Osteoblast (primary cell): ENCODE measurements around the gene SLC23A1. TPM values are rescaled to one million over a fixed set of nuclear protein-coding genes. Genes with fewer than 3 reads are reported as not detected.
"Not testable (repeated sequence)": the region's sequence is repeated elsewhere in the genome, so short reads cannot be mapped to it uniquely, and the experiment has no call there.

ENCODE experiments used
- DNase-seq: peaks from one replicate; pipeline ENCODE4 v3.0.0; 2011; ENCODE audit warnings: low spot score, mixed read lengths; ENCODE audit not compliant: insufficient read length; ENCODE audit errors: missing footprints
- H2AFZ ChIP-seq: 2 replicates; pipeline ENCODE4 v1.6.0; 2011; ENCODE audit warnings: mild to moderate bottlenecking, low read length
- H3K27ac ChIP-seq: 2 replicates; pipeline ENCODE4 v1.5.1; 2011; ENCODE audit warnings: mild to moderate bottlenecking, low read depth, low read length, moderate library complexity
- H3K27me3 ChIP-seq: 2 replicates; pipeline ENCODE4 v1.6.0; 2012; ENCODE audit warnings: mild to moderate bottlenecking, control low read depth, inconsistent platforms, low read length, moderate library complexity; ENCODE audit not compliant: insufficient read depth
- H3K36me3 ChIP-seq: 2 replicates; pipeline ENCODE4 v1.5.1; 2011; ENCODE audit warnings: mild to moderate bottlenecking, low read length, control low read depth, moderate library complexity; ENCODE audit not compliant: insufficient read depth
- H3K4me1 ChIP-seq: 2 replicates; pipeline ENCODE4 v1.5.1; 2011; ENCODE audit warnings: mild to moderate bottlenecking, low read length, control low read depth, moderate library complexity; ENCODE audit not compliant: insufficient read depth
- H3K4me2 ChIP-seq: 2 replicates; pipeline ENCODE4 v1.6.0; 2011; ENCODE audit warnings: mild to moderate bottlenecking, low read length; ENCODE audit not compliant: insufficient read depth
- H3K4me3 ChIP-seq: fragments of 200-600 bp; sonication (generic); 3 replicates; pipeline ENCODE4 v1.5.1; 2012; ENCODE audit warnings: mild to moderate bottlenecking, low read length, inconsistent platforms; ENCODE audit not compliant: insufficient read depth
- H3K79me2 ChIP-seq: 2 replicates; pipeline ENCODE4 v1.6.0; 2012; ENCODE audit warnings: mild to moderate bottlenecking, low read length, control low read depth, inconsistent platforms; ENCODE audit not compliant: insufficient read depth
- H3K9me3 ChIP-seq: 2 replicates; pipeline ENCODE4 v1.5.1; 2011; ENCODE audit warnings: low read depth, low read length, control low read depth
- H4K20me1 ChIP-seq: 2 replicates; pipeline ENCODE4 v1.6.0; 2012; ENCODE audit warnings: mild to moderate bottlenecking, low read length, control low read depth; ENCODE audit not compliant: insufficient read depth
- CTCF ChIP-seq: IDR thresholded peaks from 2 replicates; pipeline ENCODE4 v1.5.1; 2011; ENCODE audit warnings: mild to moderate bottlenecking, low read depth, low read length, moderate library complexity; ENCODE audit errors: extremely low read depth
- total RNA-seq: library from RNA; depleted of rRNA; stranded (reverse); fragments of >200 nt; gene quantifications from 2 replicates; pipeline ENCODE4 v1.2.3, GENCODE V29; 2012

Gene SLC23A1
- total RNA-seq, 1 donor: not detected

GRCh38 chr5:139354186-139354585, 28.9 kb downstream of the SLC23A1 start:
- Histone ChIP-seq H3K27me3 (no peaks in the 10 kb centered on the region), H4K20me1 (peaks cover 71% of the 10 kb centered on the region), H3K36me3 (peaks cover 8% of the 10 kb centered on the region), H3K4me1 (peaks cover 4% of the 10 kb centered on the region), H3K4me2 (no peak overlapping the region), H3K9me3 (no peaks in the 10 kb centered on the region), H3K4me3 (no peak overlapping the region), H2AFZ (no peak overlapping the region), H3K79me2 (peaks cover 97% of the 10 kb centered on the region), H3K27ac (no peak overlapping the region)
- no peak for TF ChIP-seq CTCF
- no peak for DNase-seq

GRCh38 chr5:139347863-139348262, 35.2 kb downstream of the SLC23A1 start:
- H3K4me3 ChIP-seq, DNase-seq, H3K36me3 ChIP-seq, H3K27me3 ChIP-seq, H2AFZ ChIP-seq, H3K4me2 ChIP-seq, H3K27ac ChIP-seq, H3K9me3 ChIP-seq: not testable (repeated sequence)
- H3K79me2 ChIP-seq: peaks cover 99% of the 10 kb centered on the region
- peaks cover 12% of the 10 kb centered on the region for H3K4me1 ChIP-seq
- peaks cover 74% of the 10 kb centered on the region for H4K20me1 ChIP-seq

GRCh38 chr5:139345442-139345841, 37.7 kb downstream of the SLC23A1 start:
- not testable (repeated sequence) for H2AFZ ChIP-seq, H3K4me3 ChIP-seq, H3K27me3 ChIP-seq, H3K9me3 ChIP-seq, H3K27ac ChIP-seq, H3K4me2 ChIP-seq, H3K36me3 ChIP-seq, DNase-seq
- Histone ChIP-seq H4K20me1 (peaks cover 64% of the 10 kb centered on the region), H3K4me1 (peaks cover 22% of the 10 kb centered on the region), H3K79me2 (peaks cover 88% of the 10 kb centered on the region)

GRCh38 chr5:139344177-139344576, 38.9 kb downstream of the SLC23A1 start:
- no peak for TF ChIP-seq CTCF
- Histone ChIP-seq H3K9me3 (no peaks in the 10 kb centered on the region), H3K36me3 (peaks cover 4% of the 10 kb centered on the region), H2AFZ (no peak overlapping the region), H3K79me2 (peaks cover 75% of the 10 kb centered on the region), H4K20me1 (peaks cover 53% of the 10 kb centered on the region), H3K4me2 (no peak overlapping the region), H3K4me3 (no peak overlapping the region), H3K27ac (no peak overlapping the region), H3K4me1 (peaks cover 22% of the 10 kb centered on the region), H3K27me3 (no peaks in the 10 kb centered on the region)
- DNase-seq: no peak

GRCh38 chr5:139343476-139343875, 39.6 kb downstream of the SLC23A1 start:
- H3K36me3 ChIP-seq: peaks cover 4% of the 10 kb centered on the region
- no peak overlapping the region for H3K27ac ChIP-seq
- peak overlapping the region; percentile 100 for H3K4me2 ChIP-seq
- H3K79me2 ChIP-seq: peaks cover 68% of the 10 kb centered on the region
- H3K4me3 ChIP-seq: peak overlapping the region; percentile 99
- H3K9me3 ChIP-seq: no peaks in the 10 kb centered on the region
- H2AFZ ChIP-seq: no peak overlapping the region
- DNase-seq: no peak
- H3K4me1 ChIP-seq: peaks cover 22% of the 10 kb centered on the region
- TF ChIP-seq CTCF: no peak
- no peaks in the 10 kb centered on the region for H3K27me3 ChIP-seq
- peaks cover 46% of the 10 kb centered on the region for H4K20me1 ChIP-seq
